ENCODE results near the gene RAB44.
A peak's percentile ranks its signal among the peaks of the same experiment; 100 is the strongest.
"Not testable (repeated sequence)": the region's sequence is repeated elsewhere in the genome, so short reads cannot be mapped to it uniquely, and the experiment has no call there.

RAB44 gene

DNA sequence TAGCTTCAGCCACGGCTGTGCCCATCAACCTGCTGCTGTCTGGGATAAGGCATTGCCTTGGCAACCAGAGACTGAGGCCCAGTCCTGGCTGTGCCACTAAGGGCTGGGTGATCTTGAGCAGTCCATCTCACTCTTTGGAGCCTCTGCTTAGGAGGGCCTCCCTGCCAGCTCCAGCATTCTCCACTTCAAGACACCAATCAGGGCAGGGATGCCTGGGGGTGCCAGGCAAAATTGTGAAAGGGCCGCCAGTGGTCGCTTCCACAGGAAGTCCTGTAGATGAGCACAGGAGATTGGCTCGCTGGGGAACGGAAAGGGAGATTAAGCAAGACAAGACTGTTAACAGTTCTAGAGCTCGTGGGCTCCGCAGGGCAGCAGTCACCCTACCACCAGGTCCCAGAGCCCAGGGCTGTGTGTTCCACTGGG, at the start of gene RAB44:
RAB44 (plus strand) TSS at position 346 of the 423 bp plus-strand sequence. CDS start 6,410 bp downstream, outside the sequence.
- ATAC-seq: no peak

DNA sequence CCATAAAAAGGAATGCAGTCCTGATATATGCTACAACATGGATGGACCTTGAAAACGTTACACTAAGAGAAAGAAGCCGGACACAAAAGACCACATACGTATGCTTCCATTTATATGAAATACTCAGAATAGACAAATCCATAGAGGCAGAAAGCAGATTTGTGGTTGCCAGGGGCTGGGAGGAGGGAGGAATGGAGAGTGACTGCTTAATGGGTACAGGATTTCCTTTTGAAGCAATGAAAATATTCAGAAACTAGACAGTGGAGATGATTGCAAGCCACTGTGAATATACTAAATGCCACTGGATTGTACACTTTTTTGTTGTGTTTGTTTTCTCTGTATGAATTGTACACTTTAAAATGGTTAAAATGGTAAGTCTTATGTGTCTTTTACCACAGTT, 48.5 kb upstream of the RAB44 start:
- ATAC-seq: no peak

DNA sequence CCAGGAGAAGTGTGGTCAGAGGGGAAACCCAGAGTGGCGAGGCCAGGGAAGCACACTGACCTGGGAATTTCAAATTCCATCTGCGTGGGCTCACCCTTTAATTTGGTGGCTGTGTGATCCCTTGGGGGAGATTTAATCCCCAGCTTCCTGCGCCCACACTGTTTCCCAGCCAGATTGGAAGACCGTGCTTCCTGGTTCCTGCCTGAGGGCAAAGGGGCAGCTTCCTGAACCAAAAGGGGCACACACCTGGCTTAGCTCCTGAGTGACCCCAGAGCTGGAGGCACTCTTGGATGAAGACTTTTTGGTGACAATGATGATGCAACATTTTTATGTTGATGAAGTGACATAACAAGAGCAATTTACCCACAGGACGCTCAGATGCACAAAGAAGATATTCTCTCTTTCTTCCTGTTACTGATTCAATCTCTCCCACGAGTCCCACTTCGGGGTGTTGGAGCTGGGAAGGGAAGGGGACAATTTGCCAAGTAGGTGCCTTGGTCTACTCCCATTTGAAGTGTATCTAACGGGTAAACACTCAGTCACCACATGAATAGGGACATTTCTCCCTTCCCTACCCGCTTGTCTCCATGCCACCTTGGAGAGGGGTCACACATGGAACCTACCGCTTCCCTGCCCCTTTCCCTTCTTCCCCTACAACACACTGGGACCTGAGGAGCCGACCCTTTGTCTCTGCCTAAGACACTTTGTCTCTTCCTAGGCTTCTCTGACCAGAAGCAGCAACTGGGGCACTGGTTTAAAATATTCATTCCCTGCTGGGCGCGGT, 47.7 kb upstream of the RAB44 start:
- no peak for ATAC-seq

DNA sequence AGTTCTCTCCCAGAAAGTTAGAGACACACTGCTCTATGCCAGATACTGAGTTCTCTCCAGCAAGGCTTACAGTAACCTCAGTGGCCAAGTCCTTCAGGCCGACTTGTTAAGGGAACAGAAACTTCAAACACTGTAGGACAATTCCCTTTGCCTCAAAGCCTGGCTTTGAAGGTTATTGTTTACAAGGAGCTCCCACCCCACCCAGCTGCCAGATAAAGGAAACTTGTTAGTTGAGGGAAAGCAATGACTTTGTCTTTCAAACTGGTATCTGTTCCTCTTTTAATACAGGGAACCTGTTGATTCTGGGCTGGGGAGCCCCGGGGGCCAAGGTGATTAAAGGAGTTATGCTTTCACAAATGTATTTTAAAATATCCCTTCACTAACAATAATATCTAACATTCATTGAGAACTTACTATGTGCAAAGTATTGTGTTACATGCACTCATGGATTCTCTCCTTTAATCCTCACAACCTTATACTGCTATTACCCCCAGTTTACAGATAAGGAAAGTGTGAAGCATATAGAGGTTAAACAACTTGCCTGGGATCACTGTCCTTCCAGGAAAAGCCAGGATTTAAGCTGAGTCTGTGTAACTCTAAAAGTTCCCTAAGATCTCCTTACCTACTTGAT, 46.7 kb upstream of the RAB44 start:
- no peak for ATAC-seq

GRCh38 chr6:36651659-36652379, 45.8 kb upstream of the RAB44 start:
- ATAC-seq: no peak

DNA sequence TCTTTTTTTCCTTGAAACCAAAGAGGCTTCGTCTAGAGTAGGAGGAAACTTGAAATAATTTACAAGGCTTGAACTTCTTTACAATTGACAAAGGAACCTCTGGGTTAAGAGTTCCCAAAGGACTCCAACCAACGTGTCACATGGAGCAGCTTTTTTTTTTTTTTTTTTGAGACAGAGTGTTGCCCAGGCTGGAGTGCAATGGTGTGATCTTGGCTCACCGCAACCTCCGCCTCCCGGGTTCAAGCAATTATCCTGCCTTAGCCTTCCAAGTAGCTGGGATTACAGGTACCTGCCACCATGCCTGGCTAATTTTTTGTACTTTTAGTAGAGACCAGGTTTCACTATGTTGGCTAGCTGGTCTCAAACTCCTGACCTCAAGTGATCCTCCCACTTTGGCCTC, 43.2 kb upstream of the RAB44 start:
- ATAC-seq: not testable (repeated sequence)

GRCh38 chr6:36655085-36655724, 42.4 kb upstream of the RAB44 start:
- no peak for ATAC-seq

GRCh38 chr6:36656441-36656840, 41.2 kb upstream of the RAB44 start:
- ATAC-seq: no peak

DNA sequence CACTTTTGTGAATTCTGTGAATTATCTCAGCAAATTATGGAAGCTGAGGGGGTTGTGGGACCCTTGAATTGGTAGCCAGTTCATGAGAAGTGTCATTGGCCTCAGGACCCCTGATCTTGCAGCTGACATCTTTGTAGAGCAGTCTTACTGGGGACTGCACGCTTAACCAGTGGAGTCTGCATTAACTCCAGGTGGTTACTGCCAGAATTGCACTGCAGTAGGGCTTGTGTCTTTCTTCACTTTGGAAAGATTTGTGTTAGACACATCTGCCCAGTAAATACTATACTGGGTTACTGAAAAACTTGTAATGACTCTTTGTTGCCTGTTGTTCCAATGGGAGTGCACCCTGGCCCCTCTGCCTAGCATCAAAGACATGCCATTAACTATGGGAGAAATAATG, 40.4 kb upstream of the RAB44 start:
- ATAC-seq: no peak

GRCh38 chr6:36657942-36658544, 39.6 kb upstream of the RAB44 start:
- ATAC-seq: no peak

DNA sequence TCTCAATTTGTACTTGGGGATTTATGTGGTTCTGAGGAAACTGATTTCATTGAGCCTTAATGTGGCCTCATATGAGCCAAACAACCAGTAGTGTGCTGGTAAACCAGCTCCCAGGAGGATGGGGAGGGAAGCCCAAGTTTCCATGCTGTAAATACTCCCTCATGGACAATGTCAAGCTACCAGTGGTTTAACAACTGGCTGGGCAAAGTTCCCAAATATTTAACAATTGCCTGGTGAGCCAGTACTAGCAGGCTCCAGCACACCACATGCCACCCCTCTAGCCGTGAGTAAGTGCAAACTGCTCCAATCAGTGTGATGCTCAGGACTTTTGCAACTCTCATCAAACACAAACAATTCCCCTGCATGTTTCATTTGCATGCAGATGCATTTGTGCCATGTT, 38.4 kb upstream of the RAB44 start:
- ATAC-seq: no peak

DNA sequence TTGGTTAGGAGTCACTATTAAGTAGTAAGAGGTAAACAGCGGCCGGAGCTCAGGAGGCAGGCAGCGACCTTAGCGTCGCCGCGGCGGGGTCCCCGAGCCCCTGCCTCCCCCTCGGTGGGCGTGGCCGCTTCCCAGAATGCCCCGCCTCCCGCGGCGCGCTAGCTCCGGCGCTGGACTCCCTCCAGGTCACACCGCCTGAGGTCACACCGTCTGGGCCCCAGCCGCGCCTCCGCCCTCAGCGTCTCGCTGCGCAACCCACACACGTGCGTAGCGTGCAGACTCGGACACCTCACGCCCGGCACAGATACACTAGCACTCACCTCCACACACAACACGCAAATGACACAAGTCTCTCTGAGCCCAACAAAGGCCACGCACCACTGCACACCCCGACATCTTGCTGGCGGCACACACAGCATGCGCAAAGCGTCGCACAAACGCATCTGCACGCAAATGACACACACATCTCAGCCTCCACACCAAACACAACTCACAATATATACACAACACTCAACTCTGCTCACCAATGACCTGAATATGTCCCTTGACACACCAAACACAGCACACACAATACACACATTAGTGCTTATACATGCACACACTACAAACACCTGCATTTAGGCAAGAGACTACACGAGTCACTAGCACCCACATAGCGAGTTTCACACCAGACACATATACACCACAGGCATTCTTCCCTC, 36.7 kb upstream of the RAB44 start:
- ATAC-seq: no peak

- ATAC-seq: no peak
Observed at GRCh38 chr6:36662380-36662779, 35.2 kb upstream of the RAB44 start.

GRCh38 chr6:36662827-36663256, 34.8 kb upstream of the RAB44 start:
- no peak for ATAC-seq

GRCh38 chr6:36663504-36664446, 33.9 kb upstream of the RAB44 start:
- peak; percentile 21 to 49 for ATAC-seq

- no peak for ATAC-seq
Observed at GRCh38 chr6:36665180-36665579, 32.4 kb upstream of the RAB44 start.

DNA sequence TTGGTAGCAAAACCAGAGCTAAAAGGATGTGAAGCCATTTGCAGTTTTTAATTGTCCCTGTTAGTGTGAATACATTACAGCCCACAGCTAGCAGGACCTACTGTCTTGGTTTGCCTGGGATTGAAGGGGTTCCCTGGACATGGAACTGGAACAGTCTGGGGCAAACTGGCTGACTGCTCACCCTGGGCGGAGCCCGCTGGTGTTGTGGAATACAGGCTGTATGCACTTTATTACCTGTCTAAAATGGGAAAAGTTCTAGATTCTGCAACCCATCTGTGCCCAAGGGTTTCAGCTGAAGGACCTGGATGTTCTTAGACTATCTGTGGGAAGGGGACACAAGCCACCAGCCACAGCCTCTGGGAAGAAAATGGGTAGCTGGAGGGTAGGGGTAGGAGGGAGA, 31.3 kb upstream of the RAB44 start:
- ATAC-seq: no peak

- no peak for ATAC-seq
Observed at GRCh38 chr6:36666826-36667591, 30.6 kb upstream of the RAB44 start.

- ATAC-seq: no peak
Observed at GRCh38 chr6:36668591-36668990, 29.0 kb upstream of the RAB44 start.

GRCh38 chr6:36669002-36669401, 28.6 kb upstream of the RAB44 start:
- ATAC-seq: no peak
